Esophagus squamous epithelium (tissue), 4 donors: Measurements from ENCODE around the gene PRR5L.

ENCODE experiments used
- CTCF ChIP-seq, 6 experiments: fragments of 450-650 bp in 4 of 6; fragments of 200-600 bp in 2 of 6; sonication (generic) in 2 of 6; IDR thresholded peaks; one replicate each; pipeline ENCODE4 v1.5.1; 2016 to 2019; ENCODE audit warnings: antibody characterized with exemption in 6 of 6, mild to moderate bottlenecking in 4 of 6, moderate library complexity in 4 of 6
- POLR2A ChIP-seq, 4 donors: fragments of 450-650 bp; IDR thresholded peaks; one replicate each; pipeline ENCODE4 v1.6.1; 2017; ENCODE audit warnings: antibody characterized with exemption in 4 of 4, mild to moderate bottlenecking in 4 of 4, moderate library complexity in 3 of 4

- TF ChIP-seq CTCF (IDR thresholded peaks at IDR 0.05) (no peak), POLR2A (IDR thresholded peaks at IDR 0.05) (no peak)
Measured at GRCh38 chr11:36407356-36407755, 111.3 kb downstream of the PRR5L start.
